GM18909 (cell line): Measurements from ENCODE around the gene MET.

ENCODE experiments used
- ATAC-seq: cut with Tn5 transposase; IDR thresholded peaks from one replicate; pipeline ENCODE4 v1.9.1; 2021; ENCODE audit warnings: mild to moderate bottlenecking; ENCODE audit not compliant: unreplicated experiment, poor library complexity

MET gene

DNA sequence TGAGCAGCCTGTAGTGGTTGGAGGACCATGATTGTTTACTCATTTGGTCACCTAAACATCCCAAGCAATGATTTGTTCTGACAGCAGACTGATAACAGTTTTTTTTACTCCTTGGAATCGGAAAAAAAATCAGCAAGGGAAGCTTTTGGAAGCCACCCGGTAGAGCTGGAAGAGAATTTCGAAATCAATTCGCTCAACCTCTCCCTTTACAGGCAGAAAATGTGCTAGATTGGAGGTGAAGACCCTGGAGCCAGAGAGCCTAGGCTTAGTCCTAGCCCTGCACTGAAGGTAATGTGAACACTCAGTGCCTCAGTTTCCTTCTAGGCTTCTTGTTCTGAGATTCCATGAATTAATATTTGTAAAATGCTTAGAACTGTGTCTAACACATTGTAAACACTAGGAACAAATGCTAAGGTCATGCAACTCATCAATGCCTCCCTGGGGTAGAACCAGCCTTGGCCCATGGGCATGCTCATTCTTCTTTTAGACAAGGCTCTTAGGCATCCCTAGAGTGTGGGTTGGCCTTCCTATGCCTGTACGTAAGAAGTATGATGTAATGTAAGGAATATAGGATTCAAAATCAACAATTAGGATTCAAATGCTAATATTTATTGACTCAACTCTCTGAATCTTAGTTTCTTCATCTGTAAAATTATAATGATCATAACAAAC, 52.7 kb downstream of the MET start:
- ATAC-seq: no peak

DNA sequence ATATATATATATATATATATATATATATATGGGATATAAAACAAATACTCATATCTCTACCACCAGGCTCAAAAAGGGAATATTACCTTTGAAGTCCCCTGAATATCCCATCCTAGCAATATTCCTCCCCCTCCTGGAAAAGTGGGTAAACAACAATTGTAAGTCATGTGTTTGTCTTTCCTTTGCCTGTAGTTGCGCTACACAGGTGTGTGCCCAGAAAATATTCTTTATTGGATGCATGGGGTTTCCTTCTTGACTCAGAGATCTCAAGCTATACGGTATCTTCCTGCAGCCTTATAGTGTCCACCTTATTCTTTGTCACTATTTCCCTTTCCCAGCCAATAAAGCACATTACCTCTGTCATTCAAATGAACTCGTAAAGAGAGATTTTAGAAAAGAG, 54.2 kb downstream of the MET start:
- ATAC-seq: no peak

DNA sequence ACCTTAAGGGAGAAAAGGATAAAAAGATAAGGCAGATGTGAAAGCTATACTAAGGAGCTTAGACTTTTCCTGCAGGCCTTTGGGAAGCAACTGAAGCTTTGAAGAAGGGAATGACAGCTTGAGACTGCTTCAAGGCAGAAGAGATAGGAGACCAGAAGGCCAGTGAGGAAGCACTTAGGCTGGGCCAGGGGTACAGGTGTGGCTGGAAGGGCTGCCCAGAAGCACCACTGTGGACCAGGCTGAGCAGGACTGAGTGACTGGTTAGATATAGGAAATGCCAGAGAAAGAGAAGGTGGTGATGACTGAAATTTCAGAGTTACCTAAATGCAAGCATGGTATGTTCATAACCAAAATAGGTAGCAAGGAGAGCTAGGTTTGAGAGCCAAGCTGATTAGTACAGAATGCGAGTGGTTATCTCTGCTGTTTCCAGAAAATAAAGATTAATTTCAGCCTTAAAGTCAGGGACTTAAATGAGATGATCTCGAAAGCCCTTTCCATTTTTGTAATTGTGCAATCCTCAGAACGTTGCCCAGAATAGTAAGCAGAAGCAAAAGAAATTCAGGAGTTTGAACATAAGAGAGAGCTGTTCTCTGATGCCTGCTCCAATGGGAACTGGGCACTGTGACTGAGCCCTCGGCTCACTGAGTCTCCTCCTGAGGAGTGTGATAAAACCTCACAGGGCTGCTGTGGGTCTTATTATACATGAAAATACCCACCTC, 54.9 kb downstream of the MET start:
- no peak for ATAC-seq

DNA sequence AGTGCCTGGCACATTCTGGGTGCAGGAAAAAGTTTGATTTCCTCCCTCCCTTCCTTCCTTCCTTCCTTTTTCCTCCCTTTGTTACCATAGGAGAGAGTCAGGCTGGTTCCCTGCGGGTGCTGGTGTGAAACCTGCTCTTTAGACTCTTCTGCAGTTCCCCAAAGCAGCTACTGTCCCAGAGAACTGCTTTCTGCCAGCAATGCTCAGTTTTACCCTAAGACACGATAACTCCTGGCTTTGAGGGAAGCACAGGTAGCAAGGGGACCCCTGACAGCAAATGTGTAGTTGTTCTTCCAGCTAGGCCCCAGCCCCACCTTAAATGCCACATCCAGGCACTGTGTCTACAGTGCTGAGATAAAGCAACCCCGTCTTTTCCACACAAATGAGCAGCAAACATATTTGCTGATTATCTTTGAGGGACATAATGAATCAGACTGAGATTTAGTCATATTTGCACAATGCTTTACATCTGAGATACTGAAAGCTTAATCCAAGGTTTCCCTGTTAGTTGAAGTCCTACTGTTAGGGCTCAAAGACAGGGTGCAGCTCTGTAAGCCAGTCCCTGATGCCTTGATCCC, 55.5 kb downstream of the MET start:
- ATAC-seq: no peak

DNA sequence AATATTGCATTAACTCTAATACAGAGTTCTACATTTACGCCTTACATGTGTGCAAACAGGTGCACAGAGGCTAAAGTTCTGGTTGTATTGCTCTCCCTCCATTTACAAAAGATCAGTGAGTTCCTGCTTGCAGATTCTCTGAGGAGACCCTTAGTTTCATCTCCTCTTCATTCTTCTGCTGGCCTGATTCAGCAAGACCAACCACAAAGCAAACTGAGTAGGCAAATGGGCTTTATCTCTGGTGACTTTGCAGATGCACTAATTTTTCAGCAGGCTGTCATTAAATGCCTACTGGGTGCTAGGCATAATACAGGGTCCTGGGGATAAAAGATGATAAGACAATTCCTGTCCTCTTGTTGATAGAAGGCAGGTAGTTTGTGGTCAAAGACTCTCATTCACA, 56.4 kb downstream of the MET start:
- no peak for ATAC-seq

DNA sequence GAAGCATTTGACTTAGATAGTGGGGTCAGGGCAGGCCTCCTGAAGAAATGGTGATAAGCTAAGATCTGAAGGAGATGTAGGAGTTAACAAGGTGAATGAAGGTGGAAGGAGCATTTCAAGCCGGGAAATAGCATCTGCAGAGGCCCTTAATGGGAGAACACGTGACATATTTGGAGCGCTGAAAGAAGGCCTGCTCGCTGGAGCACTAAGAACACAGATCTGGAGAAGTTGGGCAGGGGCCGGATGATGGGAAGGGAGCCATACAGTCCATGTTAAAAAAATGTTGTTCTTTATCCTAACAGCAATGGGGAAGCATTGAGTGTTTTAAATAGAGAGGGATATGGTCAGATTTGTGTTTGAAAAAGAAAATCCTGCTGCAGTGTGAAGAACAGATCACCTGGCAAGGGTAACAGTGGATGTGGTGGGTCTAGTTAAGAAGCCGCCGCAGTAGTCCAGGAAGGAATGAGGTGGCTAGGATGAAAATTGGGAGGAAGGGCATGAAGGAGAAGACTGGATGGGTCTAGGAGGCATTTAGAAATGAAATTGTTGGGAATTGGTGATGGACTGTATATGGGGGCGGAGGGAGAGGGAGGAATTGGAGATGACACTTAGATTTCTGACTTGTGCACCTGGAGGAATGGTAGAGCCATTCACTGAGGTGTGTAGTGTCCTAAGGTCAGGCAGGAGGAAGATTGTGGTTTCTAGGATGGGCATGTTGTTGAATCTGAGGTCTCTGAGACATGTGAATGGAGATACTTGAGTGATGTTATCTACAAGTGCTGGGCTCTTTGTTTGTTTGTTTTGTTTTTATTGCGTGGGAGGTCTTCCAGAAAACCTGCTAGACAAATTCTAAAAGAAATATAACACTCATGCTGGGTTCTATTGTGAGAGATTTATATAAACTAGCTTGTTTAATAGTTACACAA, 58.4 kb downstream of the MET start:
- no peak for ATAC-seq

DNA sequence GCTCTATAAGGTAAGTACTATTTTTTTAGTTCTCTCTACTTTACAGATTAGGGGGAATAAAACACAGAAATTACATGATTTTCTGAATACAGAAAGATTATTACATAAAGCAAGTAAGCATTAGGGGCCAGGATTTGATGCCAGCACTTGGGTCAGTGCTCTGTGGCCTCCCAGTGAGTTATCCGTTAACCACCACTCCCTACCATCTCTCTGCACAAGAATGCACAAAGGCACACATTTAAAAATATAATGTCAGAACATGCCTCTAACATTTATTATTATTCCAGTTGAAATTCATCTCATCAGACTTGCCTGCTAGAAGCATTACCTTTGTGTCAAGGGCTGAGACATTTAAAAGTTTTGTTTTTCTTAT, 59.0 kb downstream of the MET start:
- ATAC-seq: no peak

DNA sequence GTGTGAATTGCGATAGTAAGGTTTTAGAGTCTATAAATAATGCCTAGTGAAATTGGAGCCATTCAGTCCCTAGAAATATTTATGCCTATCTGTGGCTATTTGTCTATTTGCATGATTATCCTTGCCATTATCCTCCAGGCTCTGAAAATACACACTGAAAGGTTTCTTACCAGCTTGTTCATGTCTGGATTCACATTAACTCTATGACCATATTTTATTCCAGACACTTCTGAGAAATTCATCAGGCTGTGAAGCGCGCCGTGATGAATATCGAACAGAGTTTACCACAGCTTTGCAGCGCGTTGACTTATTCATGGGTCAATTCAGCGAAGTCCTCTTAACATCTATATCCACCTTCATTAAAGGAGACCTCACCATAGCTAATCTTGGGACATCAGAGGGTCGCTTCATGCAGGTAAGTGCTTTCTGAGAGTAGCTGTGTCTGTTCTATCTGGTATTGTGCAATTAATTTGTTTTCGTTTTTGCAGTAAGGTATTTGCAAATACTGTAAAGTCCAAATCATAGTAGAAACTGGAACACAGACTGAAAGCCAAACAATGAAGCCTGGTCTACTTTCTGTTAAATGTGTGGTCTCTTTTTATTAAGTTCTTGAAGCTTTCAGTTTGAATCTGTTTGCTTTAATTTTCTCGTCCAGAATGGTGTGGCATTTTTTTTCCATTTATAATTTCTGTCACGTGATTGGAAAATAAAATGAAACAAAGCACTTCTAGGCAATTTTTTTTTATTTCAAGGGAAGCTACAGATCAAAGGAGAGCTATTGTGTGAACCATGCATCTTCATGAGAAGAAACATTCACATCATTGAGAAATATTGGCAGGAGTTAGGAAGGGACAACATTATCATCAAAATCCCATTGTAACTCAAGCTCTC, 59.7 kb downstream of the MET start:
- no peak for ATAC-seq

DNA sequence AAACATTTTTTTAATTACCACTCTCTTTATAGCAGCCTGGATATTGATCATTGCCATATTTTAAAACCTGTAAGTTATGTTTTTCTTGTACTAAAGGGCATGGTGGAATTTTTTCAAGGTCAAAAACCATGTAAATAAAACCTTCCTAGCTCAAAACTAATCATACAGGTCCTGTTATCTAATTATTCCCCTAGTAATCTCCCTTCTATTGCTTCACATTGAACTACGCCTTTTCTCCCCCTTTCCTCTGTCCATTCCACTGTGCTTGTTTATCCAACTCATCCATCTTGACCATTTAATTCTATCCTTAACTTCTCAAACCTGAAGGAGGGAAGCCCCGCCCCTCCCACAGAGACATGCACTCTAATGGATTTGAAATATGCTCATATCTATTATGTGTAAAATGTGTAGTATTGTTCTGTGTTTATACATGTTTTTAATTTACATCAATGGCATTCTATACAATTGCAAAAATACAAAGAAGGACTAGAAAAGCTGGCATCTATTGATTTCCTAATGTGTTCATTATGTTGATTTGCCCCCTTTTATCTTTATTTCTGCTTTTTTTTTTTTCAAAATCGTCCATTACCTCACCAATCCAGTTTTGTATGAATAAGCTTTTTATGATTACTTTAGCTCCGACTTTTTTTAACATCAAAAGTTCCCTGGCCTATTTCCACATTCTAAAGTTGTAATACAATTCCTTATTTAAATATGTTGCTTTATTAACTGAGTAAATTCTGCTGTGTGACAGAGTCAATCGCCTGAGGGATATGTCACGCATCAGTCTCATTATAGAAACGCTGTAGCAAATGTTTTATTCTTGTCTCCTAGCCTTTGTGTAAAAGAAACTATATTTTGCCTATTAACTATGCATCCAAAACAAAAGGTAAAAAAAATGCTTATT, 61.0 kb downstream of the MET start:
- no peak for ATAC-seq

DNA sequence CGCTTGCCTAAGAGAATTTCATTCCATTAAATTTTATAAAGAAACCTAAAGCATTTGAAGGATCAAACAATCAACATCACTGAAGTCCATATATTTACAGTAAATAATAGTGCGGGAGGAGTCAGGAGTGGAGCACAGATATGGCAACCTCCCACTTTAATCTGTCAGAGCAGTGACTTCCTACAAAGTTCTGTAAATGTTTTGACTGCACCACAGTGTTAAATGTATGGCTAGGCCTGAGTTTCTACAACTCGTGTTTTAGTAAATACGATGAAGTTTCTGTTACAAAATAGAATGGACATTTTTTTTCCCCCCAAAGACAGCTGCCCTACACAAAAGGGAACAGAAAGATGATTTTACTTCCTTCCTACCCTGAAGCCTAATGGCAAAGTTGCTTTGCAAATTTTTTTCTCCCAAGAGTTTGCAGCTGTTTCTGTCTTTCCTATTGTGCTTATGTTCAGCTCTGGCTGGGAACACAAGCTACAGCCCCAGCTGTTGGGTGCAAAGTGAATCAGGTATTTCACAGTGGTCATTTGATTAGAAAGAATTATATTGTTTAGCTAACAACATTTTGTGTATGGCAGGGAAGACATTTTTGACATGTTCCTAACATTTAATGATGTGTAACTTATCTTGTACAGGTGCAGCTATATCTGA, 62.1 kb downstream of the MET start:
- ATAC-seq: no peak

DNA sequence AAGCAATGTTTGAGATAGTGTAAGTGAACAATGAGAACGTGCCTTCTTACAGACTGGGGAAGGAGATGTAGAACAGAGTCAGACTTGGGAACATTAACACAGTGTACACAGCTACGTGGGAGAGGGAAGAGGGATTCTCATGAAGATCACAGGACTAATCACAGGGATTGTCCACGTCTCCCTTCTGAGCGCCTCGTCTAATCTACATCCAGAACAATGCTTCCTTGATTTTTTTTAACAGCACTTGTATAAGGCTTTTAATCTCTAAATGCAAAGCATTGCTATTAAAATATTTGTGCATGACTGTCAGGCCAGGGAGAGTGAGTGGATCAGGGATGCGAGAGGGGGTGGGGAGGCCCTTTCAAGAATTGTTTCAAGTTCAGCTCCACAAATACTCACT, 62.7 kb downstream of the MET start:
- ATAC-seq: no peak

DNA sequence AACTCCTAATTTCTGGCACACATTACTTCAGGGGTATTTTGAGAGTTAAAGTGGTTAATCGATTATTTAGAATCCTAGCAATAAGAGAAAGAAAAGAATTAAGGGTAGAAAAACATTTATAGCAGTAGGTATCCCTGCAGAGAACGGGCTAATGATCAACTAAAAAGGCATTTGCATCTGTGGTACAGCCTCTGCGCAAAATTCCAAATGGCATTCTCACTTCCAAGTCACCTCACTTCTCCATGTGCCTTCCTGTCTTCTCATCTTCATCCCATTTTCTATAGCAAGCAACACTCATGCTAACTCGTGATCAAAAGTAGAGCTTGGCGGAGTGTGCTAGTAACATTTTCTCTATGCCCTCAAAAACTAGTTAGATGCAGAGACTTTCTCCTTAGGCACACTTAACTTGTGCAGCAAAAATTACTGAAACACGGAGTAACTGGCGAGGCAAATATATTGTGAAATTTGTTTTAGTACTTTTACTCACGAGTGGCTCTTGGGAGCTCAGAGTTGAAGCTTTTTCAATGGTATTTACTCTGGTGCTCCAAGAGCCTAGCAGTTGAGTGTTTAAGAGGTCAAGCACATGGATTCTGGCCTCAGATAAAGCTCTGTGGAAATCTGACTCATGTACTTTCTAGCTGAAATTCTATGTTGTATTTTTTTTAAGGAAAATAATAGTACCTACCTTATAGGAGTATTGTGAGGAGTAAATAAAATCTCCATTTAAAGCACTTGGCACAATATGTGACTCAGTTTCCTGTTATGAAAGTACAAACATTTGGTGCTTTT, 65.1 kb downstream of the MET start:
- ATAC-seq: no peak

DNA sequence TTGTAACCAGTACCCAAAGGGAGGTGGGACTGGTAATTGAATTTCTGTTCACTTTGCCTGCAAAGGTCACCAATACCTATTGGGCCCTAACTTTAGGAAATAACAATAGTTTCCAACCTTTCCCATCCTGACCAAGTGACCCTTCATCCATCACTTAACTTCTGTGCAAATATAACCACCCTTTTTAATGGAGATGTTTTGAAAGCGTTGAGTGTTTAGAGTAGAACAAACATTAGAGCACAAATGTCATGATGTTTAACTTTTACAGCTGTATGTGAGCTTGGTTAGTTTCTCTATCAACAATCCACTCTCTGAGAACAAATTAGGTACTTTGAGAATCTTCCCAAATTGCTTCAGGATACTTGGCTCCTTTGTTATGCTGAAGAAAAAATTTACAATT, 66.4 kb downstream of the MET start:
- no peak for ATAC-seq

DNA sequence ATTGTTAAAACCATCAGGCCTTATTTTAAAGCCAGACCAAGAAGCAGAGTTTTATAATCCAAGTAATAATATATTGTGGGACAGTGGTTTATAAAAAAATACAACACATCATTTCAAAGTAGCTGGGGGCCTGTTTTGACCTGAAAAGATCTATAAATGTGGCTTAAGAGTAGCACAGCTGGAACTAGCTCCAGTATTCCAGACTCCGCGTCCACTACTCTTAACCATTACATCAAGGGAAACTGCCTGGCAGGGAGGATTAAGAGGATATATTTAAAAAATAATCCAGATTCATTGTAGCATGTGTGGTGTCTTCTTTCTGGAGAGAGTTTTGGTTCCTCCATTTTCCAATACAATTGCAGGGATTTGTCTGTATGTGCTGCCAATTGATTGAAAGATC, 67.3 kb downstream of the MET start:
- ATAC-seq: no peak

DNA sequence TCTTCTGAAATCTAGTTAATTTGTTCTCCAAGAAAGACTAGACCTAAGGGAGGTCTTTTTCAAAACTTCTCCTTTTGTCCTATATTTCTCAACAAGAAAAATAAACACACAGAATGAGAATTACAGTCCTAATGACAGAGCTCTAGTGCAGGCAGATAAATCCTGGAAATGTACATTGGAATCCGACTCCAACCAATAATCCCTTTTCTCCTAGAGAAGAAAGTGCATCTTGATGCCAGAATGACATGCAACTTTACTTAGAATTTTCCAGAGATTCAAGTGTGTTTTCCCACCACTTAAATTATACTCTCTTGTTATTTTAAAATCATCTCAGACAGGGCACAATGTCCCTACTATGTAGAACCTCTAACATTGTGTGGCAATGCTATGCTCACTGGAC, 68.2 kb downstream of the MET start:
- no peak for ATAC-seq

DNA sequence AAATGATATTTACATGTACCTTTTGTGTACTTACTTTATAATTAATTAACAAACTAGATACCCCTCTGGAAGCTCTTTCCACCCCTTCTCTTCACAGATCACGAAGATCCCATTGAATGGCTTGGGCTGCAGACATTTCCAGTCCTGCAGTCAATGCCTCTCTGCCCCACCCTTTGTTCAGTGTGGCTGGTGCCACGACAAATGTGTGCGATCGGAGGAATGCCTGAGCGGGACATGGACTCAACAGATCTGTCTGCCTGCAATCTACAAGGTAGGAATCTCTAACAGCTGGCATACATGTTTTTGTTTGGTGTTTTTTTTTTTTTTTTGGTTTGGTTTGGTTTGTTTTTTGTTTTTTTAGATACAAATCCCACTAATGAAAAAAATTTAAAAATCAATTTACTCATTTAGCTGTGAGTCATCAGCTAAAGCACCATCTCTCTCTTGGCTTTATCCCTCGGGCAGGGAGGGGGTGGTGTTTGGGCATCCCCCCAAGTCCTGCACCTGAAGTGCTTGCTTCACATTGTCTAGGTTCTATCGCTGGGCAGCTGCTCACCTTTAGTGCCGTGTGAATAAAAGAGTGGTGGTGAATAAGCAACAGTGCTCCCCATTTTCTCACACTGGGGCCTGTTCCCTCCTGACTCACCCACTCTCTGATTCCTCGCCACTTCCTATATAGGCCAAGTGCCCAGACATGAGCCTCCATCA, 68.9 kb downstream of the MET start:
- no peak for ATAC-seq
